GM12892 (cell line): ENCODE results near the gene MXRA7.

ENCODE experiments used
- POLR2A ChIP-seq: IDR thresholded peaks from 2 replicates; pipeline ENCODE4 v1.6.1; 2011; ENCODE audit warnings: low read depth, low read length, control low read depth
- POLR2AphosphoS5 ChIP-seq: IDR thresholded peaks from 2 replicates; pipeline ENCODE4 v1.6.1; 2011; ENCODE audit warnings: low read depth, low read length, control low read depth
- TAF1 ChIP-seq: IDR thresholded peaks from 2 replicates; pipeline ENCODE4 v1.6.1; 2011; ENCODE audit warnings: low read depth, mild to moderate bottlenecking, control low read depth, low read length, borderline replicate concordance

- TF ChIP-seq POLR2A (no peak), POLR2AphosphoS5 (no peak), TAF1 (no peak)
Measured at GRCh38 chr17:76685846-76686245, 24.9 kb downstream of the MXRA7 start.
